Cardiac septum (tissue), 1 donor: ENCODE measurements around the gene FLACC1. TPM values are rescaled to one million over a fixed set of nuclear protein-coding genes. Genes with fewer than 3 reads are reported as not detected.
A peak's percentile ranks its signal among the peaks of the same experiment; 100 is the strongest.

ENCODE experiments used
- DNase-seq: peaks from one replicate; pipeline ENCODE4 v3.0.0-alpha.2; 2020; ENCODE audit warnings: low spot score
- intact Hi-C: fragments of 100-400 bp; cut with DNase I; formaldehyde crosslinking; loops from one replicate; pipeline ENCODE4 v1.14.0; 2022
- total RNA-seq: library from RNA; stranded (reverse); fragmentation: NEBNext Ultra II Directional; extraction: Animal tissue kit (Norgen Biotek cat#: 25700); gene quantifications from one replicate; pipeline ENCODE4 v1.2.1, GENCODE V29; 2021
- donor health status: DM: no; HTN: no; CAD: no.

FLACC1 gene
- total RNA-seq, 1 donor from 2014 or later, result 12.0 TPM

- intact Hi-C loops, result loop anchor here (10.0 kb wide), 1 partner anchor 194 kb away; the partner anchor contains the start of genes STRADB and TRAK2
- DNase-seq, result peak; percentile 87
Measured at GRCh38 chr2:201260302-201260800, 96.8 kb downstream of the FLACC1 start, which contains the start of gene CASP8. Gene CASP8 (plus strand): TSS chr2:201260536. CDS start chr2:201266487, 5,951 bp downstream.

- no peak for DNase-seq
- intact Hi-C loops, result no loop called here
Measured at GRCh38 chr2:201258666-201259615, 98.2 kb downstream of the FLACC1 start.

- intact Hi-C loops, result no loop called here
Measured at GRCh38 chr2:201257956-201258665, 99.0 kb downstream of the FLACC1 start.

GRCh38 chr2:201257381-201257955, 99.7 kb downstream of the FLACC1 start:
- DNase-seq, result peak; percentile 79
- intact Hi-C loops, result no loop called here

More at GRCh38 chr2:201257956-201258665, 99.0 kb downstream of the FLACC1 start:
- DNase-seq, result peak; percentile 90

GRCh38 chr2:201256082-201256481, 101.1 kb downstream of the FLACC1 start:
- DNase-seq, result no peak
- intact Hi-C loops, result no loop called here

GRCh38 chr2:201255408-201256033, 101.6 kb downstream of the FLACC1 start:
- no peak for DNase-seq
- intact Hi-C loops, result no loop called here

GRCh38 chr2:201254081-201254730, 102.9 kb downstream of the FLACC1 start:
- intact Hi-C loops, result no loop called here
- DNase-seq, result no peak

- no peak for DNase-seq
- intact Hi-C loops, result no loop called here
Measured at GRCh38 chr2:201250741-201251140, 106.4 kb downstream of the FLACC1 start.

- intact Hi-C loops, result no loop called here
- no peak for DNase-seq
Measured at GRCh38 chr2:201249889-201250288, 107.3 kb downstream of the FLACC1 start.

GRCh38 chr2:201248288-201248844, 108.8 kb downstream of the FLACC1 start:
- intact Hi-C loops, result no loop called here
- no peak for DNase-seq

GRCh38 chr2:201246280-201246679, 110.9 kb downstream of the FLACC1 start:
- no peak for DNase-seq
- intact Hi-C loops, result no loop called here

- DNase-seq, result no peak
- intact Hi-C loops, result no loop called here
Measured at GRCh38 chr2:201244829-201245228, 112.3 kb downstream of the FLACC1 start.

- no peak for DNase-seq
- intact Hi-C loops, result no loop called here
Measured at GRCh38 chr2:201242571-201243277, 114.4 kb downstream of the FLACC1 start.

GRCh38 chr2:201239167-201239935, 117.8 kb downstream of the FLACC1 start:
- intact Hi-C loops, result loop anchor here (10.0 kb wide), 1 partner anchor 405 kb away; the partner anchor contains the start of gene TMEM237

More at GRCh38 chr2:201239167-201239935, 117.8 kb downstream of the FLACC1 start:
- peak; percentile 83 for DNase-seq
